ENCODE results near the gene CD19. TPM values are rescaled to one million over a fixed set of nuclear protein-coding genes. Genes with fewer than 3 reads are reported as not detected.
A peak's percentile ranks its signal among the peaks of the same experiment; 100 is the strongest.
"Not testable (repeated sequence)": the region's sequence is repeated elsewhere in the genome, so short reads cannot be mapped to it uniquely, and the experiment has no call there.

The CD19 gene
- total RNA-seq, 1 donor from 2014 or later, result not detected

GRCh38 chr16:28974007-28974436 lies 42.3 kb downstream of the CD19 start:
- DNase-seq (ENCODE audit: extremely low spot score, unreplicated experiment), result no peak
- Mint-ChIP-seq H3K9me3 (no peaks in the 10 kb centered on the region), H3K27ac (peak overlapping the region; percentile 93), H3K36me3 (no peaks in the 10 kb centered on the region), H3K4me3 (peak overlapping the region; percentile 97), H3K27me3 (no peaks in the 10 kb centered on the region), H3K4me1 (ENCODE audit: unreplicated experiment) (peaks cover 11% of the 10 kb centered on the region)
- peak; percentile 82 for TF ChIP-seq CTCF (conservative IDR thresholded peaks at IDR 0.05)

- H3K4me3 Mint-ChIP-seq, result peak within 1 kb of the TSS; percentile 97
- no peaks in the 10 kb centered on the region for H3K36me3 Mint-ChIP-seq
- peaks cover 11% of the 10 kb centered on the region for H3K4me1 Mint-ChIP-seq (ENCODE audit: unreplicated experiment)
- peak within 1 kb of the TSS; percentile 93 for H3K27ac Mint-ChIP-seq
- TF ChIP-seq CTCF (conservative IDR thresholded peaks at IDR 0.05), result no peak
- H3K27me3 Mint-ChIP-seq, result no peaks in the 10 kb centered on the region
- no peaks in the 10 kb centered on the region for H3K9me3 Mint-ChIP-seq
- DNase-seq (ENCODE audit: extremely low spot score, unreplicated experiment), result peak; percentile 98
Measured at GRCh38 chr16:28974437-28975157, 42.8 kb downstream of the CD19 start, which contains the start of gene SPNS1. Gene SPNS1, plus strand, starts transcription at chr16:28974778. Its CDS starts 374 bp downstream, at chr16:28975152.

- Mint-ChIP-seq H3K4me1 (ENCODE audit: unreplicated experiment) (peaks cover 11% of the 10 kb centered on the region), H3K36me3 (no peaks in the 10 kb centered on the region), H3K4me3 (peak overlapping the region; percentile 97), H3K27ac (peak overlapping the region; percentile 79), H3K9me3 (no peaks in the 10 kb centered on the region), H3K27me3 (no peaks in the 10 kb centered on the region)
- DNase-seq (ENCODE audit: extremely low spot score, unreplicated experiment), result no peak
- TF ChIP-seq CTCF (conservative IDR thresholded peaks at IDR 0.05), result no peak
Measured at GRCh38 chr16:28975158-28975599, 43.4 kb downstream of the CD19 start.

- Mint-ChIP-seq H3K9me3 (no peaks in the 10 kb centered on the region), H3K27ac (peak overlapping the region; percentile 41), H3K4me1 (ENCODE audit: unreplicated experiment) (peaks cover 11% of the 10 kb centered on the region), H3K27me3 (no peaks in the 10 kb centered on the region), H3K36me3 (no peaks in the 10 kb centered on the region), H3K4me3 (peak overlapping the region; percentile 37)
- peak; percentile 58 for TF ChIP-seq CTCF (conservative IDR thresholded peaks at IDR 0.05)
- DNase-seq (ENCODE audit: extremely low spot score, unreplicated experiment), result no peak
Measured at GRCh38 chr16:28977703-28978662, 46.2 kb downstream of the CD19 start.

- TF ChIP-seq CTCF (conservative IDR thresholded peaks at IDR 0.05), result peak; percentile 35
- not testable (repeated sequence) for H3K27ac Mint-ChIP-seq; H3K9me3 Mint-ChIP-seq; H3K4me1 Mint-ChIP-seq (ENCODE audit: unreplicated experiment); H3K27me3 Mint-ChIP-seq; DNase-seq (ENCODE audit: extremely low spot score, unreplicated experiment); H3K36me3 Mint-ChIP-seq; H3K4me3 Mint-ChIP-seq
Measured at GRCh38 chr16:28980330-28980729, 48.6 kb downstream of the CD19 start.

All from type B pancreatic cell (in vitro differentiated cells).